Endothelial cell of umbilical vein (primary cell): Measurements from ENCODE around the gene MAST4. TPM values are rescaled to one million over a fixed set of nuclear protein-coding genes. Genes with fewer than 3 reads are reported as not detected.

ENCODE experiments used
- BruUV-seq: library from RNA; stranded (reverse); fragments of 400-500 nt; replicated peaks from 2 replicates; lab custom pipeline; 2021; lab: Mats Ljungman, UMichigan
- CTCF ChIA-PET: fragments of 300-600, 350-600 bp; sonication (Branson Sonifier 250); formaldehyde crosslinking; loops from one replicate; lab custom pipeline; 2021; ENCODE audit warnings: antibody characterized with exemption, inconsistent platforms; lab: Charles Lee
- POLR2A ChIA-PET: fragments of 300-600, 350-600 bp; sonication (Branson Sonifier 250); formaldehyde crosslinking; loops from one replicate; lab custom pipeline; 2021; ENCODE audit warnings: antibody characterized with exemption, inconsistent platforms; lab: Charles Lee
- DNase-seq: peaks from one replicate; pipeline ENCODE4 v3.0.0-alpha.2; 2011; ENCODE audit warnings: low read depth, low spot score
- FAIRE-seq: peaks from 2 replicates; lab custom pipeline; 2011; peaks lifted over from hg19 to GRCh38; lab: Jason Lieb, UNC
- H2AFZ ChIP-seq: 2 replicates; pipeline ENCODE4 v1.6.0; 2012; ENCODE audit warnings: low read depth, low read length, control low read depth, inconsistent platforms
- H3K27ac ChIP-seq: 2 replicates; pipeline ENCODE4 v1.5.1; 2011; ENCODE audit warnings: low read depth, mild to moderate bottlenecking, control low read depth, low read length, moderate library complexity; ENCODE audit not compliant: insufficient read depth
- H3K27me3 ChIP-seq, 2 experiments: 2 replicates each; pipeline versions ENCODE4 v1.6.0 to v1.6.1; 2011; ENCODE audit warnings: low read length in 2 of 2, mixed read lengths in 1 of 2; ENCODE audit not compliant: control insufficient read depth in 2 of 2, insufficient read depth in 2 of 2
- H3K36me3 ChIP-seq, 2 experiments: 2 replicates in 1 of 2; 3 replicates in 1 of 2; pipeline ENCODE4 v1.5.1; 2011; ENCODE audit warnings: low read length in 2 of 2, mild to moderate bottlenecking in 1 of 2, moderate library complexity in 1 of 2; ENCODE audit not compliant: control insufficient read depth in 2 of 2, insufficient read depth in 2 of 2; ENCODE audit errors: extremely low read depth in 1 of 2
- H3K4me1 ChIP-seq: 3 replicates; pipeline ENCODE4 v1.5.1; 2011; ENCODE audit warnings: mild to moderate bottlenecking, low read length; ENCODE audit not compliant: control insufficient read depth, insufficient read depth; ENCODE audit errors: extremely low read depth
- H3K4me2 ChIP-seq: 2 replicates; pipeline ENCODE4 v1.6.1; 2011; ENCODE audit warnings: low read length, control low read depth, mixed read lengths; ENCODE audit not compliant: insufficient read depth
- H3K4me3 ChIP-seq, 3 experiments: fragments of 200-600 bp in 1 of 3; sonication (generic), shearing (Covaris generic) in 1 of 3; replicated peaks in 1 of 3; 2 replicates each; pipeline ENCODE4 v1.5.1; 2011 to 2016; ENCODE audit warnings: control low read depth in 3 of 3, low read length in 3 of 3, mild to moderate bottlenecking in 2 of 3, inconsistent platforms in 1 of 3, low read depth in 1 of 3, moderate library complexity in 1 of 3; ENCODE audit not compliant: insufficient read depth in 1 of 3
- H3K79me2 ChIP-seq: 2 replicates; pipeline ENCODE4 v1.6.0; 2012; ENCODE audit warnings: low read length, inconsistent platforms; ENCODE audit not compliant: control insufficient read depth, insufficient read depth
- H3K9ac ChIP-seq: replicated peaks from 2 replicates; pipeline ENCODE3; 2011; ENCODE audit warnings: low read length, control low read depth; ENCODE audit not compliant: insufficient read depth; ENCODE audit errors: extremely low read depth
- H3K9me1 ChIP-seq: replicated peaks from 3 replicates; pipeline ENCODE4 v1.6.0; 2011; ENCODE audit warnings: mild to moderate bottlenecking, low read length; ENCODE audit not compliant: control insufficient read depth, insufficient read depth; ENCODE audit errors: extremely low read depth
- H3K9me3 ChIP-seq: replicated peaks from 2 replicates; pipeline ENCODE4 v1.5.1; 2012; ENCODE audit warnings: low read length, inconsistent platforms; ENCODE audit not compliant: control insufficient read depth, insufficient read depth
- H4K20me1 ChIP-seq: replicated peaks from 2 replicates; pipeline ENCODE3; 2011; ENCODE audit warnings: mild to moderate bottlenecking, low read length; ENCODE audit not compliant: control insufficient read depth, insufficient read depth; ENCODE audit errors: extremely low read depth
- EZH2 ChIP-seq: IDR thresholded peaks from 2 replicates; pipeline ENCODE4 v1.6.1; 2012; ENCODE audit warnings: borderline replicate concordance, low read depth, mild to moderate bottlenecking, moderate library complexity, low read length, inconsistent platforms; ENCODE audit not compliant: severe bottlenecking
- FOS ChIP-seq: IDR thresholded peaks from 2 replicates; pipeline ENCODE4 v1.6.1; 2011; ENCODE audit warnings: mild to moderate bottlenecking, low read length, moderate library complexity, borderline replicate concordance; ENCODE audit not compliant: insufficient read depth
- GATA2 ChIP-seq: IDR thresholded peaks from 2 replicates; pipeline ENCODE4 v1.7.0; 2011; ENCODE audit warnings: low read depth, mild to moderate bottlenecking, moderate library complexity, mixed read lengths, low read length; ENCODE audit not compliant: insufficient read length, insufficient read depth
- JUN ChIP-seq: IDR thresholded peaks from 2 replicates; pipeline ENCODE4 v1.6.1; 2011; ENCODE audit warnings: borderline replicate concordance, low read depth; ENCODE audit not compliant: insufficient read length, insufficient read depth
- MYC ChIP-seq: IDR thresholded peaks from one replicate; pipeline ENCODE4 v1.6.1; 2011; ENCODE audit warnings: mild to moderate bottlenecking, low read depth, low read length
- POLR2A ChIP-seq: IDR thresholded peaks from 2 replicates; pipeline ENCODE4 v1.6.1; 2012; ENCODE audit warnings: low read depth, mild to moderate bottlenecking, control low read depth, low read length
- POLR2AphosphoS5 ChIP-seq: IDR thresholded peaks from 2 replicates; pipeline ENCODE4 v1.6.1; 2012; ENCODE audit warnings: low read depth, mild to moderate bottlenecking, control low read depth, low read length, moderate library complexity; ENCODE audit not compliant: insufficient read depth
- dilution Hi-C: fragments of 300-500 bp; cut with MboI; formaldehyde crosslinking; loops from one replicate; pipeline ENCODE4 v1.15.0; 2019; ENCODE audit warnings: low sequenced_read_pairs; ENCODE audit not compliant: extremely low pct_ligation_motif_present
- intact Hi-C: fragments of 100-400 bp; cut with micrococcal nuclease; formaldehyde crosslinking; loops from one replicate; pipeline ENCODE4 v1.10.0; 2022
- polyA plus RNA-seq, 4 experiments: library from polyadenylated mRNA; depleted of rRNA in 3 of 4; stranded (reverse) in 3 of 4; unstranded in 1 of 4; fragments of >200 nt; gene quantifications; 2 replicates each; pipeline versions ENCODE4 v1.2.1 to v1.2.3, GENCODE V29; 2011 to 2012; ENCODE audit warnings: missing spikeins in 1 of 4
- total RNA-seq: library from RNA; stranded (reverse); gene quantifications from 2 replicates; pipeline ENCODE4 v1.2.3, GENCODE V29; 2021
- TF ChIP-seq, protein P1 (sequence below): IDR thresholded peaks from 2 replicates; pipeline ENCODE4 v1.6.1; 2011; ENCODE audit not compliant: insufficient read depth, insufficient read length
- TF ChIP-seq, protein P2 (sequence below), 2 donors: IDR thresholded peaks; 1 replicate in 1 of 2; 2 replicates in 1 of 2; pipeline ENCODE4 v1.5.1; 2011; ENCODE audit warnings: low read length in 2 of 2, mild to moderate bottlenecking in 2 of 2, moderate library complexity in 2 of 2, control low read depth in 1 of 2, inconsistent platforms in 1 of 2, low read depth in 1 of 2; ENCODE audit not compliant: insufficient read depth in 1 of 2; ENCODE audit errors: extremely low read depth in 1 of 2

MAST4 gene
- total and polyA plus RNA-seq, 2 donors (not counting 3 experiments of a cell fraction or from before 2014, with no cell fraction given), result 40.2 to 116 TPM

DNA sequence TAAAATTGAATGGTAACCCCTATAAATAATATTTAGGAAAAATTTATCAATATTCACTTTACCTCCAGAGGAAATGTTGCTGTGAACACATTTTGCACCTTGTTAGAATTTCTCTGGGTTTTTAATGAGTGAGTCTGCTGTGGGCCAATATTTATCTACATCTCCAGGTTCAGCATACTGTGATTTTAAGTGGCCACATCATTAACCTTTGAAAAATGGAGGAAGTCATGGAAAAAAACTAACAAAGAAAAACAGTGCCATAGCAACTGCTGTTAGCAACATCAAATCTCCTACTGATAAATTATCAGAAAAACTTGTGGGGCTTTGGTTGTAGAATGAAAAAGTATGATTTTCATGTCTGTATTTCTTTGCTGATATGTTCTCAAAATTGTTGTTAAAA lies 545.5 kb downstream of the MAST4 start:
- no peaks in the 10 kb centered on the region for H3K27me3 ChIP-seq
- H3K27ac ChIP-seq, result no peak overlapping the region
- H3K9ac ChIP-seq, result no peak overlapping the region
- POLR2A ChIA-PET, result no interaction called here
- H3K4me3 ChIP-seq, result no peak overlapping the region
- H3K9me3 ChIP-seq, result no peaks in the 10 kb centered on the region
- peak; percentile 29 for DNase-seq
- no peak for FAIRE-seq
- TF ChIP-seq JUN, result no peak
- no peaks in the 10 kb centered on the region for H3K79me2 ChIP-seq
- H2AFZ ChIP-seq, result no peak overlapping the region
- dilution Hi-C loops (no loop called here), intact Hi-C loops (no loop called here)
- no TSS peak for BruUV-seq
- no peaks in the 10 kb centered on the region for H3K4me1 ChIP-seq
- H3K9me1 ChIP-seq, result no peaks in the 10 kb centered on the region
- H3K4me2 ChIP-seq, result no peak overlapping the region
- no peaks in the 10 kb centered on the region for H4K20me1 ChIP-seq
- H3K36me3 ChIP-seq, result peaks cover 38 to 43% of the 10 kb centered on the region in 2 experiments
- CTCF ChIA-PET, result no interaction called here

DNA sequence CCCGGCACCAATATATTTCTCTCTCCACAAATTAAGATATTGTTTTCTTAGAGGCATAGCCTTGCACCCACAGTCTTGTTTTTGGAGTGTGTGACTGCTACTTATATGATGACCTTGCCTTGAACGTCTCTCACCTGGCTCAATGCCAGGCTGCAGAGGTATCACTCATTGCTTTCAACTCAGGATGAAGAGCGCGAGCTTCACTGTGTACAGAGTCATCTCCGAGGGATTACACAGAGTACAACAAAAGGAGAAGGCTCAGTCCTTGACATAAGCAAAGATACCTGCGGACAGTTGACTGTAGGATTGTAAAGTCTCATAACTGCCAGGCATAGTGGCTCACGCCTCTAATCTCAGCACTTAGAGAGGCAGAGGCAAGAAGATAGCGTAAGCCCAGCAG lies 546.6 kb downstream of the MAST4 start:
- Histone ChIP-seq H2AFZ (no peak overlapping the region), H3K4me3 (no peak overlapping the region), H3K79me2 (no peaks in the 10 kb centered on the region), H3K9me3 (no peaks in the 10 kb centered on the region), H3K36me3 (peaks cover 33 to 45% of the 10 kb centered on the region in 2 experiments), H3K4me2 (no peak overlapping the region), H3K27ac (no peak overlapping the region), H3K9me1 (no peaks in the 10 kb centered on the region), H4K20me1 (no peaks in the 10 kb centered on the region), H3K9ac (no peak overlapping the region), H3K27me3 (no peaks in the 10 kb centered on the region), H3K4me1 (no peaks in the 10 kb centered on the region)
- dilution Hi-C loops (no loop called here), intact Hi-C loops (no loop called here)
- DNase-seq, result no peak
- ChIA-PET CTCF (no interaction called here), POLR2A (no interaction called here)
- BruUV-seq, result no TSS peak
- no peak for FAIRE-seq
- TF ChIP-seq, protein P1, sequence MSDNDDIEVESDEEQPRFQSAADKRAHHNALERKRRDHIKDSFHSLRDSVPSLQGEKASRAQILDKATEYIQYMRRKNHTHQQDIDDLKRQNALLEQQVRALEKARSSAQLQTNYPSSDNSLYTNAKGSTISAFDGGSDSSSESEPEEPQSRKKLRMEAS, result no peak
- TF ChIP-seq, protein P2, sequence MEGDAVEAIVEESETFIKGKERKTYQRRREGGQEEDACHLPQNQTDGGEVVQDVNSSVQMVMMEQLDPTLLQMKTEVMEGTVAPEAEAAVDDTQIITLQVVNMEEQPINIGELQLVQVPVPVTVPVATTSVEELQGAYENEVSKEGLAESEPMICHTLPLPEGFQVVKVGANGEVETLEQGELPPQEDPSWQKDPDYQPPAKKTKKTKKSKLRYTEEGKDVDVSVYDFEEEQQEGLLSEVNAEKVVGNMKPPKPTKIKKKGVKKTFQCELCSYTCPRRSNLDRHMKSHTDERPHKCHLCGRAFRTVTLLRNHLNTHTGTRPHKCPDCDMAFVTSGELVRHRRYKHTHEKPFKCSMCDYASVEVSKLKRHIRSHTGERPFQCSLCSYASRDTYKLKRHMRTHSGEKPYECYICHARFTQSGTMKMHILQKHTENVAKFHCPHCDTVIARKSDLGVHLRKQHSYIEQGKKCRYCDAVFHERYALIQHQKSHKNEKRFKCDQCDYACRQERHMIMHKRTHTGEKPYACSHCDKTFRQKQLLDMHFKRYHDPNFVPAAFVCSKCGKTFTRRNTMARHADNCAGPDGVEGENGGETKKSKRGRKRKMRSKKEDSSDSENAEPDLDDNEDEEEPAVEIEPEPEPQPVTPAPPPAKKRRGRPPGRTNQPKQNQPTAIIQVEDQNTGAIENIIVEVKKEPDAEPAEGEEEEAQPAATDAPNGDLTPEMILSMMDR (IDR thresholded peaks at IDR 0.05; ENCODE audit: extremely low read depth in 1 of 2, insufficient read depth in 1 of 2, low read depth in 1 of 2, low read length in 2 of 2), result no peak
- TF ChIP-seq POLR2AphosphoS5 (no peak), POLR2A (no peak), FOS (no peak), EZH2 (no peak), JUN (no peak), MYC (no peak), GATA2 (no peak)
